Trophoblast cell (in vitro differentiated cells and primary cell): ENCODE results near the gene PRKCE.
A peak's percentile ranks its signal among the peaks of the same experiment; 100 is the strongest.

Source experiments
- DNase-seq, 2 donors: peaks; one replicate each; pipeline ENCODE4 v3.0.0-alpha.2; 2016
- H2AFZ ChIP-seq: 2 replicates; pipeline ENCODE4 v1.6.1; 2013; ENCODE audit warnings: low read length, moderate library complexity, mild to moderate bottlenecking; ENCODE audit not compliant: insufficient read depth, poor library complexity
- H2AK5ac ChIP-seq: 2 replicates; pipeline ENCODE4 v1.6.1; 2013; ENCODE audit warnings: mild to moderate bottlenecking, low read length
- H2BK120ac ChIP-seq: 2 replicates; pipeline ENCODE4 v1.6.1; 2013; ENCODE audit warnings: low read length, mild to moderate bottlenecking, moderate library complexity; ENCODE audit not compliant: insufficient read depth, poor library complexity
- H2BK12ac ChIP-seq: 2 replicates; pipeline ENCODE4 v1.6.1; 2013; ENCODE audit warnings: mild to moderate bottlenecking, low read length, moderate library complexity
- H2BK5ac ChIP-seq: 2 replicates; pipeline ENCODE4 v1.6.1; 2013; ENCODE audit warnings: low read length, low read depth, moderate library complexity, mild to moderate bottlenecking; ENCODE audit not compliant: poor library complexity
- H3K14ac ChIP-seq: 2 replicates; pipeline ENCODE4 v1.6.1; 2013; ENCODE audit warnings: mild to moderate bottlenecking, low read length
- H3K18ac ChIP-seq: 2 replicates; pipeline ENCODE4 v1.6.1; 2013; ENCODE audit warnings: mild to moderate bottlenecking, low read length
- H3K23ac ChIP-seq: 2 replicates; pipeline ENCODE4 v1.6.1; 2013; ENCODE audit warnings: low read length
- H3K27ac ChIP-seq: 2 replicates; pipeline ENCODE4 v1.5.1; 2013; ENCODE audit warnings: low read depth, mild to moderate bottlenecking, inconsistent platforms, low read length, moderate library complexity
- H3K27me3 ChIP-seq: 2 replicates; pipeline ENCODE4 v1.6.1; 2013; ENCODE audit warnings: inconsistent platforms, mild to moderate bottlenecking, low read length, moderate library complexity; ENCODE audit not compliant: insufficient read depth
- H3K36me3 ChIP-seq, 2 experiments: 1 replicate in 1 of 2; 2 replicates in 1 of 2; pipeline ENCODE4 v1.6.1; 2013; ENCODE audit warnings: low read length in 2 of 2, mild to moderate bottlenecking in 2 of 2, moderate library complexity in 1 of 2; ENCODE audit not compliant: insufficient read depth in 2 of 2, control insufficient read depth in 1 of 2
- H3K4ac ChIP-seq: 2 replicates; pipeline ENCODE4 v1.6.1; 2013; ENCODE audit warnings: low read depth, mild to moderate bottlenecking, low read length, moderate library complexity
- H3K4me1 ChIP-seq, 2 experiments: 1 replicate in 1 of 2; 2 replicates in 1 of 2; pipeline ENCODE4 v1.6.1; 2013; ENCODE audit warnings: low read length in 2 of 2, mild to moderate bottlenecking in 2 of 2, moderate library complexity in 1 of 2; ENCODE audit not compliant: insufficient read depth in 2 of 2, control insufficient read depth in 1 of 2
- H3K4me2 ChIP-seq: 2 replicates; pipeline ENCODE4 v1.6.1; 2013; ENCODE audit warnings: inconsistent platforms, mild to moderate bottlenecking, low read length, moderate library complexity
- H3K4me3 ChIP-seq: 2 replicates; pipeline ENCODE4 v1.5.1; 2013; ENCODE audit warnings: mild to moderate bottlenecking, low read depth, low read length, inconsistent platforms
- H3K79me1 ChIP-seq: one replicate; pipeline ENCODE4 v1.6.1; 2013; ENCODE audit warnings: low read length
- H3K79me2 ChIP-seq: 2 replicates; pipeline ENCODE4 v1.6.1; 2013; ENCODE audit warnings: low read length, mild to moderate bottlenecking; ENCODE audit not compliant: control insufficient read depth, insufficient read depth, poor library complexity
- H3K9ac ChIP-seq: 2 replicates; pipeline ENCODE4 v1.6.1; 2013; ENCODE audit warnings: mild to moderate bottlenecking, low read length
- H3K9me3 ChIP-seq: 2 replicates; pipeline ENCODE4 v1.6.1; 2013; ENCODE audit warnings: low read depth, mild to moderate bottlenecking, control low read depth, inconsistent platforms, low read length; ENCODE audit not compliant: insufficient read depth
- H4K12ac ChIP-seq: 2 replicates; pipeline ENCODE4 v1.6.1; 2013; ENCODE audit warnings: low read depth, mild to moderate bottlenecking, low read length, moderate library complexity
- H4K8ac ChIP-seq: 2 replicates; pipeline ENCODE4 v1.6.1; 2013; ENCODE audit warnings: low read depth, mild to moderate bottlenecking, low read length, moderate library complexity
- H4K91ac ChIP-seq: one replicate; pipeline ENCODE4 v1.6.1; 2013; ENCODE audit warnings: low read depth, mild to moderate bottlenecking, low read length, moderate library complexity
- WGBS: extraction: QIAGEN DNeasy Blood & Tissue Kit; methylation state at CpG from one replicate; pipeline ENCODE4 v1.1.7; 2013; ENCODE audit warnings: missing lambda C conversion rate; ENCODE audit not compliant: insufficient read length, insufficient coverage; ENCODE audit errors: extremely low coverage; 5-methylcytosine and 5-hydroxymethylcytosine counted together

PRKCE gene

GRCh38 chr2:45879936-45880335, 228.5 kb downstream of the PRKCE start:
- H4K91ac ChIP-seq, result no peak overlapping the region
- H4K8ac ChIP-seq, result no peak overlapping the region
- H3K79me2 ChIP-seq, result no peaks in the 10 kb centered on the region
- H3K4me3 ChIP-seq, result no peak overlapping the region
- no peak for DNase-seq
- no peak overlapping the region for H3K4me2 ChIP-seq
- H3K27me3 ChIP-seq, result no peaks in the 10 kb centered on the region
- no peak overlapping the region for H2BK5ac ChIP-seq
- no peak overlapping the region for H2BK12ac ChIP-seq
- peaks cover 11% of the 10 kb centered on the region for H3K9me3 ChIP-seq
- H3K4ac ChIP-seq, result no peak overlapping the region
- no peak overlapping the region for H3K14ac ChIP-seq
- WGBS, result no CpG with 5 or more reads among the region's 2 CpGs
- H3K4me1 ChIP-seq, result peaks cover 16 to 17% of the 10 kb centered on the region in 2 experiments
- H3K27ac ChIP-seq, result no peak overlapping the region
- no peak overlapping the region for H3K23ac ChIP-seq
- H3K18ac ChIP-seq, result no peak overlapping the region
- no peak overlapping the region for H2AFZ ChIP-seq
- peaks cover 2 to 3% of the 10 kb centered on the region in 2 experiments for H3K36me3 ChIP-seq
- no peak overlapping the region for H4K12ac ChIP-seq
- no peaks in the 10 kb centered on the region for H3K79me1 ChIP-seq
- H2BK120ac ChIP-seq, result no peak overlapping the region
- no peak overlapping the region for H2AK5ac ChIP-seq
- no peak overlapping the region for H3K9ac ChIP-seq

- Histone ChIP-seq H3K4me1 (peaks cover 23 to 25% of the 10 kb centered on the region in 2 experiments), H2BK5ac (no peak overlapping the region), H2AK5ac (no peak overlapping the region), H3K79me1 (no peaks in the 10 kb centered on the region), H3K27ac (no peak overlapping the region), H3K4ac (no peak overlapping the region), H2AFZ (no peak overlapping the region), H3K4me2 (no peak overlapping the region), H2BK120ac (no peak overlapping the region), H3K9ac (no peak overlapping the region), H4K91ac (peak overlapping the region; percentile 27), H3K9me3 (peaks cover 11% of the 10 kb centered on the region), H3K79me2 (no peaks in the 10 kb centered on the region), H3K36me3 (peaks cover 2 to 3% of the 10 kb centered on the region in 2 experiments), H4K12ac (no peak overlapping the region), H3K18ac (no peak overlapping the region), H3K14ac (no peak overlapping the region), H3K27me3 (no peaks in the 10 kb centered on the region), H4K8ac (no peak overlapping the region), H2BK12ac (no peak overlapping the region), H3K4me3 (no peak overlapping the region), H3K23ac (no peak overlapping the region)
- no peak for DNase-seq
- no CpG with 5 or more reads among the region's 7 CpGs for WGBS
These were observed 230.6 kb downstream of the PRKCE start for GRCh38 chr2:45881970-45882581.

DNA sequence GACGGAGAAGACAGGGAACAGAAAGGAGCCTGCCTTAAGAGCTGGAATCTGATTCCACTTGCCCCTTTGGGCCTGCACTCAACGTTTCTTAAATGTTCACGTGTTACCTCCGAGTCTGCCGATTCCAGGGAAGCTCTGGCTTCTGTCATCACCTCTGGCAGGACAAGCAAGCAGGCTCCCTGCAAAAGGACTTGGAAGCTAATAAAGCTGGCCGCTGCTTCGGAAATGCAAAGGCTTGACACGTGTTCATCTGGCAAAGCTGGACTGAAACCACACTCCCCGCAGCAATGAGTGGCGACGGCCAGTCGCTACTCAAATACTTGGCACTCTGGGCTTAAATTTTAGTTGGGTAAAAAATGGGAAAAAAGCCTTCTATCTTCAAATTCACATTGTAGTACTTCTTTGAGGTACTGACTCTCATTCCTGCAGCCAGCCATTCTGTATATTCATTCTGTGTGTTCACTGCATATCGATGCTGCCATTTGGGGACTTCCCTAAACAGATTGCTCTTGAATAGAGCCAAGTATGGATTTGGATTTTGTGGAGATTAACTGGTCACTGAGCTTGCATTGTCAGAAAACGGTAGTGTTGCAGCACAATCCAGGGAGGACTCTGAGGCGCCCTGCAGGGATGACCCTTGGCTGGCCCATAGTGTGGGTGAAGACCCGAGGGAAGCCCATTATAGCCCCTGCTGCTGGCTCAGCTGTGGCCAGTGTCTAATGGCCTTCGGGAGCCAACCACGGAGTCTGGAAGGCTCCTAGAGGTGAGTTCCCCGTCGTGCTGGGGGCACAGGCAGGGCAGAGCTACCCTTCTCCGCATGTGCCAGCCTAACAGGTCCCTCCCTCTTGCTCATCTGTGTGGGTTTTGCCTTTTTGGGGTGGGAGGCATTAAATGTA, 231.5 kb downstream of the PRKCE start:
- Histone ChIP-seq H3K9me3 (peaks cover 11% of the 10 kb centered on the region), H3K4ac (no peak overlapping the region), H3K36me3 (peaks cover 1 to 3% of the 10 kb centered on the region in 2 experiments), H3K18ac (no peak overlapping the region), H2BK12ac (no peak overlapping the region), H3K27me3 (no peaks in the 10 kb centered on the region), H3K4me2 (no peak overlapping the region), H3K9ac (no peak overlapping the region), H2AFZ (no peak overlapping the region), H2BK5ac (no peak overlapping the region), H4K8ac (no peak overlapping the region), H2AK5ac (no peak overlapping the region), H3K27ac (no peak overlapping the region), H3K79me1 (no peaks in the 10 kb centered on the region), H2BK120ac (peak overlapping the region; percentile 17), H3K14ac (no peak overlapping the region), H3K23ac (no peak overlapping the region), H3K4me1 (peaks cover 28 to 29% of the 10 kb centered on the region in 2 experiments), H3K4me3 (no peak overlapping the region), H3K79me2 (no peaks in the 10 kb centered on the region), H4K91ac (no peak overlapping the region), H4K12ac (no peak overlapping the region)
- no peak for DNase-seq
- no CpG with 5 or more reads among the region's 21 CpGs for WGBS

DNA sequence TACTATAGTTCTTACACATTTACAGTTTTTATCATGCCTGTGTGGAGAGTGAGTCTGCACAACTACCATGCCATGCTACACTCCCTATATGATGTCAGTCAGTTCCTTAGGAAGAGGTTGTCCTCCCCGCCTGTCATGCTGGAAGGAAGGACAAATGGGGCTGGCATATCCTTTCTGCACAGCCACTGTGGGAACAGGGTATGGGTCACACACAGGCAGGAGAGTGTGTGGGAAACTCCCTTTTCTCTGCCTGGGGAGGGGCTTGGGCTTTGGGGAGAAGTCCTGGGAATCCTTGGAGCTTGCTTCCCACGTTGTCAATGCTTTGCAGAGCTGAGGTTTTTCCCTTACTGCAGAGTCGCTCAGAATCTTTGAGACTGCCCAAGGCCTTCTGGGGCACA, 232.1 kb downstream of the PRKCE start:
- Histone ChIP-seq H3K79me2 (no peaks in the 10 kb centered on the region), H3K9me3 (peaks cover 9% of the 10 kb centered on the region), H2AFZ (no peak overlapping the region), H3K23ac (no peak overlapping the region), H3K27ac (no peak overlapping the region), H4K12ac (no peak overlapping the region), H3K36me3 (peaks cover 0 to 3% of the 10 kb centered on the region in 2 experiments), H2BK5ac (no peak overlapping the region), H2BK120ac (no peak overlapping the region), H3K18ac (no peak overlapping the region), H3K4ac (no peak overlapping the region), H3K4me3 (no peak overlapping the region), H3K27me3 (no peaks in the 10 kb centered on the region), H2BK12ac (no peak overlapping the region), H3K9ac (no peak overlapping the region), H4K91ac (no peak overlapping the region), H3K79me1 (no peaks in the 10 kb centered on the region), H3K4me2 (no peak overlapping the region), H3K14ac (no peak overlapping the region), H4K8ac (no peak overlapping the region), H3K4me1 (peaks cover 28 to 29% of the 10 kb centered on the region in 2 experiments), H2AK5ac (no peak overlapping the region)
- DNase-seq, result no peak
- no CpG with 5 or more reads among the region's 3 CpGs for WGBS
